SU-DHL-6 (cell line): Measurements from ENCODE around the gene PGAP3.
"Not testable (repeated sequence)": the region's sequence is repeated elsewhere in the genome, so short reads cannot be mapped to it uniquely, and the experiment has no call there.

Experiments used
- H2AFZ ChIP-seq: fragments of 200-600 bp; sonication (generic); 2 replicates; pipeline ENCODE4 v1.6.1; 2014; ENCODE audit warnings: low read depth, mild to moderate bottlenecking, moderate library complexity, mixed read lengths, antibody characterized with exemption, low read length; ENCODE audit not compliant: severe bottlenecking
- H3F3A ChIP-seq: fragments of 200-600 bp; shearing (Covaris generic); 2 replicates; pipeline ENCODE4 v1.6.0; 2016; ENCODE audit warnings: antibody characterized with exemption, mild to moderate bottlenecking; ENCODE audit not compliant: insufficient read depth
- H3K27ac ChIP-seq: fragments of 200-600 bp; sonication (generic); 2 replicates; pipeline ENCODE4 v1.5.1; 2016; ENCODE audit warnings: low read depth, mild to moderate bottlenecking, low read length, moderate library complexity, mixed read lengths
- H3K27me3 ChIP-seq: fragments of 200-600 bp; sonication (generic), shearing (Covaris generic); 2 replicates; pipeline ENCODE4 v1.6.0; 2014; ENCODE audit warnings: mild to moderate bottlenecking, low read length
- H3K36me3 ChIP-seq: fragments of 200-600 bp; sonication (generic); 2 replicates; pipeline ENCODE4 v1.6.1; 2014; ENCODE audit warnings: mild to moderate bottlenecking, low read length, mixed read lengths
- H3K4me2 ChIP-seq: fragments of 300-600, 200-600 bp; shearing (Covaris generic), sonication (generic); 2 replicates; pipeline ENCODE4 v1.6.0; 2014; ENCODE audit warnings: low read length, low read depth, mild to moderate bottlenecking; ENCODE audit not compliant: poor library complexity, severe bottlenecking
- H3K4me3 ChIP-seq: fragments of 200-600 bp; sonication (generic); 2 replicates; pipeline ENCODE4 v1.5.1; 2014; ENCODE audit warnings: antibody characterized with exemption, low read length, mild to moderate bottlenecking, mixed read lengths; ENCODE audit not compliant: insufficient read depth, poor library complexity, severe bottlenecking
- H3K79me2 ChIP-seq: fragments of 200-600 bp; sonication (generic); 2 replicates; pipeline ENCODE4 v1.6.1; 2014; ENCODE audit warnings: mild to moderate bottlenecking, low read length, moderate library complexity; ENCODE audit not compliant: insufficient read depth
- H3K9ac ChIP-seq: fragments of 200-600 bp; sonication (generic); 2 replicates; pipeline ENCODE4 v1.7.0; 2014; ENCODE audit warnings: mild to moderate bottlenecking, low read length
- H3K9me2 ChIP-seq: fragments of 200-600 bp; sonication (generic); replicated peaks from 2 replicates; pipeline ENCODE4 v1.6.1; 2014; ENCODE audit warnings: low read length; ENCODE audit not compliant: insufficient read depth
- H3K9me3 ChIP-seq: fragments of 200-600 bp; sonication (generic); 2 replicates; pipeline ENCODE4 v1.6.1; 2014; ENCODE audit warnings: low read length, mixed read lengths; ENCODE audit not compliant: insufficient read depth
- H4K20me1 ChIP-seq: fragments of 200-600 bp; sonication (generic); 2 replicates; pipeline ENCODE4 v1.6.1; 2014; ENCODE audit warnings: low read depth, mild to moderate bottlenecking, antibody characterized with exemption, low read length, moderate library complexity, mixed read lengths
- EZH2phosphoT487 ChIP-seq: fragments of 200-600 bp; sonication (generic), shearing (Covaris generic); conservative IDR thresholded peaks from 2 replicates; pipeline ENCODE4 v1.6.1; 2018; ENCODE audit warnings: mild to moderate bottlenecking, antibody characterized with exemption, low read length, moderate library complexity, mixed read lengths
- TF ChIP-seq, protein P1 (sequence below): fragments of 200-600 bp; sonication (generic); IDR thresholded peaks from one replicate; pipeline ENCODE4 v1.5.1; 2017; ENCODE audit warnings: antibody characterized with exemption, mild to moderate bottlenecking, low read length, moderate library complexity; ENCODE audit not compliant: insufficient read depth, poor library complexity, severe bottlenecking

The PGAP3 gene

DNA sequence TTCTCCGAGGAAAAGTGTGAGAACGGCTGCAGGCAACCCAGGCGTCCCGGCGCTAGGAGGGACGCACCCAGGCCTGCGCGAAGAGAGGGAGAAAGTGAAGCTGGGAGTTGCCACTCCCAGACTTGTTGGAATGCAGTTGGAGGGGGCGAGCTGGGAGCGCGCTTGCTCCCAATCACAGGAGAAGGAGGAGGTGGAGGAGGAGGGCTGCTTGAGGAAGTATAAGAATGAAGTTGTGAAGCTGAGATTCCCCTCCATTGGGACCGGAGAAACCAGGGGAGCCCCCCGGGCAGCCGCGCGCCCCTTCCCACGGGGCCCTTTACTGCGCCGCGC lies 11.9 kb upstream of the PGAP3 start, which contains the start of gene ERBB2:
Gene ERBB2 (plus strand): TSS at position 247 of the 330 bp plus-strand sequence. CDS start 175 bp downstream, outside the sequence.
- Histone ChIP-seq H3K9me3 (no peaks in the 10 kb centered on the region), H3K36me3 (no peaks in the 10 kb centered on the region), H4K20me1 (no peaks in the 10 kb centered on the region), H3K9ac (no peak within 1 kb of the TSS), H3K9me2 (no peaks in the 10 kb centered on the region), H3F3A (no peaks in the 10 kb centered on the region), H2AFZ (no peak within 1 kb of the TSS), H3K27ac (no peak within 1 kb of the TSS), H3K79me2 (no peaks in the 10 kb centered on the region), H3K4me2 (no peak within 1 kb of the TSS), H3K27me3 (no peaks in the 10 kb centered on the region), H3K4me3 (no peak within 1 kb of the TSS)
- TF ChIP-seq EZH2phosphoT487 = no peak
- TF ChIP-seq, protein P1, sequence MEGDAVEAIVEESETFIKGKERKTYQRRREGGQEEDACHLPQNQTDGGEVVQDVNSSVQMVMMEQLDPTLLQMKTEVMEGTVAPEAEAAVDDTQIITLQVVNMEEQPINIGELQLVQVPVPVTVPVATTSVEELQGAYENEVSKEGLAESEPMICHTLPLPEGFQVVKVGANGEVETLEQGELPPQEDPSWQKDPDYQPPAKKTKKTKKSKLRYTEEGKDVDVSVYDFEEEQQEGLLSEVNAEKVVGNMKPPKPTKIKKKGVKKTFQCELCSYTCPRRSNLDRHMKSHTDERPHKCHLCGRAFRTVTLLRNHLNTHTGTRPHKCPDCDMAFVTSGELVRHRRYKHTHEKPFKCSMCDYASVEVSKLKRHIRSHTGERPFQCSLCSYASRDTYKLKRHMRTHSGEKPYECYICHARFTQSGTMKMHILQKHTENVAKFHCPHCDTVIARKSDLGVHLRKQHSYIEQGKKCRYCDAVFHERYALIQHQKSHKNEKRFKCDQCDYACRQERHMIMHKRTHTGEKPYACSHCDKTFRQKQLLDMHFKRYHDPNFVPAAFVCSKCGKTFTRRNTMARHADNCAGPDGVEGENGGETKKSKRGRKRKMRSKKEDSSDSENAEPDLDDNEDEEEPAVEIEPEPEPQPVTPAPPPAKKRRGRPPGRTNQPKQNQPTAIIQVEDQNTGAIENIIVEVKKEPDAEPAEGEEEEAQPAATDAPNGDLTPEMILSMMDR = no peak

GRCh38 chr17:39699157-39699817 lies 11.4 kb upstream of the PGAP3 start:
- H3F3A ChIP-seq, H3K4me2 ChIP-seq, H3K27me3 ChIP-seq, H3K79me2 ChIP-seq, H3K9me3 ChIP-seq, H3K36me3 ChIP-seq, H3K9me2 ChIP-seq, H3K27ac ChIP-seq, H4K20me1 ChIP-seq, H3K4me3 ChIP-seq, H3K9ac ChIP-seq, H2AFZ ChIP-seq: not testable (repeated sequence)

DNA sequence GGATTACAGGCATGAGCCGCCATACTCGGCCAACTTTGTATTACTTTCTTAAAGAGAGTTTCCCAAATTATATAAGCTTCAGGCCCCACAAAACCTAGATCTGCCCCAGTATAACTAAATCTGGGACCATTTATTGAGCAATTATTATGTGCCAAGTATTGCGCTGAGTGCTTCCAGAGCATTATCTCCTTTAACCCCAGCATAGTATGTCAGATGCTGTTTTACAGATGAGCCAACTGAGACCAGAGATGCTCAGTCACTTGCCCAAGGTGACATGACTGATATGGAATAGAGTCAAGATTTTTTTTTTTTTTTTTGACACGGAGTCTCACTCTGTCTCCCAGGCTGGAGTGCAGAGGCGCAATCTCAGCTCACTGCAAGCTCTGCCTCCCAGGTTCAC lies 10.1 kb upstream of the PGAP3 start:
- Histone ChIP-seq H3K9ac (no peak overlapping the region), H3K79me2 (no peaks in the 10 kb centered on the region), H3K27ac (no peak overlapping the region), H3K4me2 (no peak overlapping the region), H3F3A (no peaks in the 10 kb centered on the region), H2AFZ (no peak overlapping the region), H3K27me3 (no peaks in the 10 kb centered on the region), H3K9me2 (no peaks in the 10 kb centered on the region), H3K4me3 (no peak overlapping the region), H3K36me3 (no peaks in the 10 kb centered on the region), H4K20me1 (no peaks in the 10 kb centered on the region), H3K9me3 (no peaks in the 10 kb centered on the region)
- no peak for TF ChIP-seq EZH2phosphoT487
- TF ChIP-seq, protein P1 = no peak

- Histone ChIP-seq H4K20me1 (no peaks in the 10 kb centered on the region), H3F3A (no peaks in the 10 kb centered on the region), H3K27ac (no peak overlapping the region), H3K79me2 (no peaks in the 10 kb centered on the region), H3K4me2 (no peak overlapping the region), H3K4me3 (no peak overlapping the region), H3K9me3 (no peaks in the 10 kb centered on the region), H3K36me3 (no peaks in the 10 kb centered on the region), H3K9me2 (no peaks in the 10 kb centered on the region), H3K9ac (no peak overlapping the region), H3K27me3 (no peaks in the 10 kb centered on the region), H2AFZ (no peak overlapping the region)
- TF ChIP-seq, protein P1 = no peak
- no peak for TF ChIP-seq EZH2phosphoT487
These were observed 8.9 kb upstream of the PGAP3 start for GRCh38 chr17:39696731-39697130.
